GM12878 (cell line): ENCODE results near the gene C22orf31. TPM values are rescaled to one million over a fixed set of nuclear protein-coding genes. Genes with fewer than 3 reads are reported as not detected.

Experiments
- E2F8 ChIP-seq: fragments of 450-650 bp; IDR thresholded peaks from 2 replicates; pipeline ENCODE4 v1.6.1; 2018; ENCODE audit warnings: mild to moderate bottlenecking, low read depth, moderate library complexity; ENCODE audit not compliant: partially characterized antibody
- GABPA ChIP-seq: IDR thresholded peaks from 2 replicates; pipeline ENCODE4 v1.6.1; 2014; ENCODE audit warnings: antibody characterized with exemption, low read depth, mild to moderate bottlenecking, inconsistent platforms
- HDGF ChIP-seq: fragments of 450-650 bp; IDR thresholded peaks from 2 replicates; pipeline ENCODE4 v1.6.1; 2016; ENCODE audit warnings: antibody characterized with exemption
- NR2C2 ChIP-seq: IDR thresholded peaks from 2 replicates; pipeline ENCODE4 v1.6.1; 2011; ENCODE audit warnings: borderline replicate concordance, low read depth; ENCODE audit not compliant: control insufficient read depth, insufficient read length
- TCF7 ChIP-seq: IDR thresholded peaks from 2 replicates; pipeline ENCODE4 v1.6.1; 2014; ENCODE audit warnings: antibody characterized with exemption, borderline replicate concordance
- ZBTB33 ChIP-seq: fragments of 450-650 bp; IDR thresholded peaks from 2 replicates; pipeline ENCODE4 v1.6.1; 2017; ENCODE audit warnings: mild to moderate bottlenecking
- ZNF592 ChIP-seq: fragments of 450-650 bp; IDR thresholded peaks from 2 replicates; pipeline ENCODE4 v1.6.1; 2017; ENCODE audit warnings: mild to moderate bottlenecking, moderate library complexity
- polyA plus RNA-seq, 11 experiments: library from polyadenylated mRNA; depleted of rRNA in 4 of 11; unstranded in 6 of 11; stranded (reverse) in 5 of 11; fragments of >200 nt; fragmentation: Nextera tagmentation in 4 of 11; fragmentation: Illumina TruSeq in 1 of 11; extraction: Ambion mirVana in 4 of 11; extraction: Trizol in 1 of 11; gene quantifications; 1 replicate in 1 of 11; 2 replicates in 10 of 11; pipeline versions ENCODE4 v1.2.1 to v1.2.3, GENCODE V29; 2011 to 2016; ENCODE audit warnings: inconsistent platforms in 2 of 11, missing spikeins in 2 of 11, low read depth in 1 of 11
- total RNA-seq, 4 experiments: library from RNA; depleted of rRNA in 3 of 4; stranded (reverse); fragments of >200 nt in 3 of 4; fragmentation: Illumina TruSeq in 1 of 4; extraction: Trizol in 1 of 4; gene quantifications; 2 replicates each; pipeline versions ENCODE4 v1.2.1 to v1.2.3, GENCODE V29; 2013 to 2021

C22orf31 gene
- total and polyA plus RNA-seq, 10 of the 15 experiments (the other 5 are each of a cell fraction or from before 2014, with no cell fraction given): not detected

GRCh38 chr22:29088809-29089208, 27.2 kb upstream of the C22orf31 start (continued):
- TF ChIP-seq ZNF592 (no peak), ZBTB33 (no peak), HDGF (no peak), GABPA (no peak), NR2C2 (no peak), E2F8 (no peak), TCF7 (no peak)
